GM18951 (cell line): ENCODE measurements around the gene SNRPA.

ENCODE experiments used
- POLR2A ChIP-seq: IDR thresholded peaks from 4 replicates; pipeline ENCODE4 v1.6.1; 2011; ENCODE audit warnings: mild to moderate bottlenecking; ENCODE audit not compliant: insufficient read length, insufficient read depth; ENCODE audit errors: extremely low read depth
- in situ Hi-C: fragments of 300-500 bp; cut with MboI; formaldehyde crosslinking; loops from one replicate; pipeline ENCODE4 v1.12.0; 2022; ENCODE audit warnings: low sequenced_read_pairs, mixed read lengths, inconsistent platforms; ENCODE audit not compliant: unreplicated experiment

SNRPA gene

DNA sequence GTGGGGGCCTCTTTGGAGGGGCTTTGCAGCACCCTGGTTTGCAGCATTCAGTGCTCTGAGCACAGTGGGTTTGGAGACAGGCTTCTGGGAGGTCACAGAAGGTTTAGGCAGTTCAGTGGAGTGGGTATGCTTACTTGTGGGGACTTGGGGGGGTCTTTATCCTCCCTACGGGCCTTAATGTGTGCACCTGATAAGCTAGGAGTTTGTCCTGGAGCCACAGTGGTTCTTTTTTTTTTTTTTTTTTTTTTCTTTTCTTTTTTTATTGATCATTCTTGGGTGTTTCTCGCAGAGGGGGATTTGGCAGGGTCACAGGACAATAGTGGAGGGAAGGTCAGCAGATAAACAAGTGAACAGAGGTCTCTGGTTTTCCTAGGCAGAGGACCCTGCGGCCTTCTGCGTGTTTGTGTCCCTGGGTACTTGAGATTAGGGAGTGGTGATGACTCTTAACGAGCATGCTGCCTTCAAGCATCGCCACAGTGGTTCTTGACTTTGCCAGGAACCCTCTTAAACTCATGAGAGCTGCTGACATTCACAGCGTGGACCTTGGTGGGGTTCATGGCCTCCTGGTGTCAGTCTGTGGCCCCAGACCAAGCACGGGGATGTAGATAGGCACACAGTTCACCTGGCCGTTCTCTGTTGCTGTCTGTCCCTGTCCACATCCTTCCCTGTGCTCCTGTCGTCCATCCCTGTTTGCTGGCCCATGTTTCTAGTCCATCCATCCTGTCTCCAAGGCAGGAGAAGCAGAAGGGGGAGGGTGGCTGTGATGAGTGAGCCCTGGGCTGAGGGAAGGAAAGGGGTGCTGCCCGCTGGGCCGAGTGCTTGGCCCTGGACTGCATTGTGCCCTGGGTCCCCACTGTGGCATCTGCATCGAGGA, 50.7 kb downstream of the SNRPA start:
- in situ Hi-C loops, result no loop called here

GRCh38 chr19:40802300-40803169, 51.5 kb downstream of the SNRPA start:
- in situ Hi-C loops, result no loop called here
- no peak for TF ChIP-seq POLR2A

More for the DNA sequence above, 50.7 kb downstream of the SNRPA start:
- TF ChIP-seq POLR2A, result no peak

DNA sequence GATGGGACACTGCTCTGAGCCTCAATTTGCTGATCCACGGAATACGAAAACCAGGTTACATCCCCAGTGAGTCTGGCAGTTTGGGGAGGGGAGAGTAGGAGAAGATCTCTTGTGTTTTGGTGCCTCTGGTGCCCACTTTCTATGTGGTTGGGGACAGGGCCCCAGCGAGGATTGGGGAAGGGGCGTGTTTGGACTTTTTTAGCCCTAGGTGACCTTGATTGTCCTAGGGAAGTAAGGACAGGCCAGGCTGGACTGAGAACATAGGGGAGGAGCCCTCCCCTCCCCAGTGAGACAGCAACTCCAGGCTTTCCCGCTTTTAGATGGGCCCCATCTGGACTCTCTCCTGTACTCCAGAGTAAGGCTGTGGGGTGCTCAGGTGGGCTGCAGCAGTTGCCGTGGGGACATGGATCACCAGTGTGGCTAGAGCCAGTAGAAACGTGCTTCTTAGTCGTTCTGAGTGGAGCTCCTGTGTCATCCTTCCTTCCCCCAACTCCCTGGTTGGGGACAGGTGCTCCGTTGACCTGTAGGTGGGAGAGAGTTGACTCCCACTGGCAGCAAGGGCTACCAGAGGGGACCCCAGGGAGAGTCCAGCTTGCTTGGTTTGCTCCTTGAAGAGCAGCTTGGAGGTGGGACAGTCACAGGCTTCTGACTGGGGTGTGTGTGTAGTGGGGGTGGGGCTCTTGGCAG, 52.3 kb downstream of the SNRPA start:
- no peak for TF ChIP-seq POLR2A
- in situ Hi-C loops, result no loop called here

- in situ Hi-C loops, result no loop called here
- no peak for TF ChIP-seq POLR2A
Measured at GRCh38 chr19:40803857-40804782, 53.1 kb downstream of the SNRPA start.

GRCh38 chr19:40804783-40805242, 53.8 kb downstream of the SNRPA start:
- TF ChIP-seq POLR2A, result no peak
- in situ Hi-C loops, result no loop called here

GRCh38 chr19:40805258-40805868, 54.4 kb downstream of the SNRPA start:
- in situ Hi-C loops, result no loop called here
- no peak for TF ChIP-seq POLR2A

DNA sequence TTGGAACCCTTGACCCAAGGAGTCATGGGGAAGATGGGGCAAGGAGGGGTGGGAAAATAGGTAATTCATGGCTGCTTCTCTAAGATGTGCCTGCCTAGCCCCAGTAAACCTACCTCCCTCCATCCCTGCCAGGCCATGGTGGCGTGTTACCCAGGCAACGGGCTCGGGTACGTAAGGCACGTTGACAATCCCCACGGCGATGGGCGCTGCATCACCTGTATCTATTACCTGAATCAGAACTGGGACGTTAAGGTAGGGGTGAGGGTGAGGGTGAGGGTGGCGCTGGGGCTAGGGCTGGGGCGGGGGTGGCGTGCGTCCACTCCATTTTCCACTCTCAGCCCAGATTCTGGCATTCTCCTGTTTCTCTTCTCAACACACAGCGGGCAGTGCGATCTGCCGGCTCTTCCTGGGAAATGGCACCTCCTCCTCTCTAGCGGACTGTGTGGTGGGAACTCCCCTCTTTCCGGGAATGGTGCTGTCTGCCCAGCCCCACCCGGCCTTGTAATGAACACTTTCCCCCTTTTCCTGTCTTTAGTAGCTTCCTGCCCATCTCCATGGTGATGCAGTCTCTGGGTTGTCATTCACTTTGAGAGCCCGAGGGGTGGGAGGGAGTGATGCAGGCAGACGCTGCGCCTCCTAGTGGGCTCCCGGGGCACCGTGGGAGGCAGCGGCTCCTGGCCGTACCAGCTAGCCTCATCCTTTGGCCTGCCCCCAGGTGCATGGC, 55.6 kb downstream of the SNRPA start:
- in situ Hi-C loops, result no loop called here
- no peak for TF ChIP-seq POLR2A

DNA sequence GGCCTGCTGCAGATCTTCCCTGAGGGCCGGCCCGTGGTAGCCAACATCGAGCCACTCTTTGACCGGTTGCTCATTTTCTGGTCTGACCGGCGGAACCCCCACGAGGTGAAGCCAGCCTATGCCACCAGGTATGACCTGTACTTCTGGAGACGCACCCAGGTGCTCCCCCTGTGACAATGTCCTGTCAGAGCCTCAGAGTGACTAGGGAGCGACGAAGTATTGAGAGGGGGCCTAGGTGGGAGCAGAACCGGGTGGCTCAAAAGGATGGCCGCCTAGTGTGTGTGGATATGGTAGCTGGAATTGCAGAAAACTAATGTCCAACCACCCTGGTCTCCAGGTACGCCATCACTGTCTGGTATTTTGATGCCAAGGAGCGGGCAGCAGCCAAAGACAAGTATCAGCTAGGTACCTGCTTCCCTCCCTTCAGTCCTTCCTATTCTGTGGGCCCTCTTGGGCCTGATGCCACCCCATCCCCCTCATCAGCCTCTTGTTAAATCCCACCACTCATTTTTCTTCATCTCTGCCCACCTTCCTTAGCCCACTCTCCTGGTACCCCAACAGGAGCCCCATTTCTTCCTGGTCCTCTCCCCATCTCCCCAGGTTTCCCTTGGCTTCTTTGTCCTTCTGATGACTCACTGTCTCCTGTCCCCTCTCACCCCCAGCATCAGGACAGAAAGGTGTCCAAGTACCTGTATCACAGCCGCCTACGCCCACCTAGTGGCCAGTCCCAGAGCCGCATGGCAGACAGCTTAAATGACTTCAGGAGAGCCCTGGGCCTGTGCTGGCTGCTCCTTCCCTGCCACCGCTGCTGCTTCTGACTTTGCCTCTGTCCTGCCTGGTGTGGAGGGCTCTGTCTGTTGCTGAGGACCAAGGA, 56.4 kb downstream of the SNRPA start:
- in situ Hi-C loops, result no loop called here
- TF ChIP-seq POLR2A, result no peak

GRCh38 chr19:40808021-40808325, 57.0 kb downstream of the SNRPA start:
- in situ Hi-C loops, result no loop called here
- no peak for TF ChIP-seq POLR2A

DNA sequence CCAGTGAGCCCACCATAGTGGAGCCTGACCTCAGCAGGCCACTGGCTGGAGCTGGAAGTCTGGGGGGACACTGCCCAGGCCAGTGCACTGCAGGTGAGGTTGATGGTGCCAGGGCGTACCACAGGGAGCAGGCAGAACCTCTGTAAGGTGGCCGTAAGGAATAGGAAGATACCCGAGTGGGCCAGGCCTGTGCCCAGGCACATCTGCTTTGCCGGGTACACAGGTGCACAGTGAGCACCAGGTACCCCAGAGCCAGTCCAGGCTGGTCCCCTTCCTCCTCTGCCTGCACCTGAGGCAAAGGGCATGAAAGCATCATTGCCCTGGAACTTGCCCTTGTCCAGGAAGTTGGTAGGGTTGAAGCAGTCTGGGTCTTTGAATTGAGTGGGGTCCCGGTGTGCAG, 57.5 kb downstream of the SNRPA start:
- TF ChIP-seq POLR2A, result no peak
- in situ Hi-C loops, result no loop called here
